Omental fat pad (tissue), 4 donors: ENCODE results near the gene NRP1. TPM values are rescaled to one million over a fixed set of nuclear protein-coding genes. Genes with fewer than 3 reads are reported as not detected.

Experiments
- ATAC-seq: fragments of 150-250 bp; one replicate; pipeline ENCODE4 v1.9.1; 2016; ENCODE audit warnings: mild to moderate bottlenecking, moderate library complexity; ENCODE audit not compliant: low FRiP score
- DNase-seq: peaks from one replicate; pipeline ENCODE4 v3.0.0-alpha.2; 2019; ENCODE audit warnings: low spot score
- CTCF ChIP-seq, 3 donors: fragments of 450-650 bp; IDR thresholded peaks; one replicate each; pipeline ENCODE4 v1.5.1; 2016 to 2017; ENCODE audit warnings: antibody characterized with exemption in 3 of 3, mild to moderate bottlenecking in 3 of 3, moderate library complexity in 2 of 3
- total RNA-seq, 4 donors: library from RNA; depleted of rRNA; stranded (reverse); fragments of >200 nt; gene quantifications; one replicate each; pipeline ENCODE4 v1.1.0, GENCODE V29; 2016

The NRP1 gene
- total RNA-seq, 4 donors from 2014 or later: 72.8 to 223 (median 178) TPM

- DNase-seq (no peak), ATAC-seq (no peak)
- no peak for TF ChIP-seq CTCF (IDR thresholded peaks at IDR 0.05)
These were observed 154.1 kb downstream of the NRP1 start for GRCh38 chr10:33180390-33180789.

- TF ChIP-seq CTCF (IDR thresholded peaks at IDR 0.05): no peak
- ATAC-seq: no peak
- DNase-seq: no peak
These were observed 155.4 kb downstream of the NRP1 start for GRCh38 chr10:33179067-33179466.

GRCh38 chr10:33178026-33178755, 156.3 kb downstream of the NRP1 start:
- DNase-seq: no peak
- TF ChIP-seq CTCF (IDR thresholded peaks at IDR 0.05): no peak
- no peak for ATAC-seq

- no peak for DNase-seq
- no peak for ATAC-seq
- TF ChIP-seq CTCF (IDR thresholded peaks at IDR 0.05): no peak
These were observed 157.8 kb downstream of the NRP1 start for GRCh38 chr10:33176688-33177087.

- ATAC-seq (no peak), DNase-seq (no peak)
- no peak for TF ChIP-seq CTCF (IDR thresholded peaks at IDR 0.05)
These were observed 159.6 kb downstream of the NRP1 start for GRCh38 chr10:33174674-33175434.

DNA sequence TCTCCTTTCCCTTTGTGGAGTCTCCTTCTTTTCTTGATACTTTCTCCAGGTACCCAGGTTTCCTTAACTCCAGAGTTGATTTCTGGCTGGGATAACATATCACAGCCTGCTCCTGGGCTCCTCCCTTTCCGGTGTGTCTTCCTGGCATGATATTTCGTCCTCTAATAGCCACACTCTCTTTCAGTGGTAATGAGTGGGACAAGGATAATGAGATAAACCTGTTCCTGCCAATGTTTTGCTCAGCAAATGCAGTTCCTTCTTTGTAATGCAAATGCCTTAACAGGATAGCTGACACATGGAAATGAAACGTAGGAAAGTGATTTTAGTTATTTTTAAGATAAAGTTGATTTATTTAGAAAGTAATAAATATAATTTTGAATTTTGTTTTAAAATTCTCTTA, 168.6 kb downstream of the NRP1 start:
- TF ChIP-seq CTCF (IDR thresholded peaks at IDR 0.05): no peak
- DNase-seq (no peak), ATAC-seq (no peak)
